ENCODE measurements around the gene NXPH2.
"Not testable (repeated sequence)": the region's sequence is repeated elsewhere in the genome, so short reads cannot be mapped to it uniquely, and the experiment has no call there.

NXPH2 gene

GRCh38 chr2:138707392-138708074 lies 72.7 kb downstream of the NXPH2 start:
- no peak for DNase-seq

GRCh38 chr2:138703242-138703641 lies 76.9 kb downstream of the NXPH2 start:
- DNase-seq = no peak

GRCh38 chr2:138700716-138701115 lies 79.5 kb downstream of the NXPH2 start:
- no peak for DNase-seq

GRCh38 chr2:138699421-138699820 lies 80.8 kb downstream of the NXPH2 start:
- no peak for DNase-seq

- DNase-seq = no peak
These were observed 81.8 kb downstream of the NXPH2 start for GRCh38 chr2:138698428-138698827.

GRCh38 chr2:138691667-138692066 lies 88.5 kb downstream of the NXPH2 start:
- no peak for DNase-seq

- no peak for DNase-seq
These were observed 90.5 kb downstream of the NXPH2 start for GRCh38 chr2:138689705-138690104.

GRCh38 chr2:138682163-138682562 lies 98.0 kb downstream of the NXPH2 start:
- DNase-seq = no peak

GRCh38 chr2:138677221-138677620 lies 103.0 kb downstream of the NXPH2 start:
- no peak for DNase-seq

GRCh38 chr2:138676619-138677021 lies 103.6 kb downstream of the NXPH2 start:
- DNase-seq = no peak

GRCh38 chr2:138671566-138671965 lies 108.6 kb downstream of the NXPH2 start:
- DNase-seq = no peak

- DNase-seq = no peak
These were observed 109.5 kb downstream of the NXPH2 start for GRCh38 chr2:138670734-138671133.

- no peak for DNase-seq
These were observed 114.3 kb downstream of the NXPH2 start for GRCh38 chr2:138665937-138666336.

GRCh38 chr2:138658187-138658894 lies 121.8 kb downstream of the NXPH2 start:
- DNase-seq = no peak

- no peak for DNase-seq
These were observed 126.0 kb downstream of the NXPH2 start for GRCh38 chr2:138654146-138654545.

GRCh38 chr2:138652378-138652777 lies 127.8 kb downstream of the NXPH2 start:
- DNase-seq = no peak

- no peak for DNase-seq
These were observed 130.6 kb downstream of the NXPH2 start for GRCh38 chr2:138649571-138649970.

- DNase-seq = no peak
These were observed 131.6 kb downstream of the NXPH2 start for GRCh38 chr2:138648606-138649005.

GRCh38 chr2:138644776-138645175 lies 135.4 kb downstream of the NXPH2 start:
- DNase-seq = not testable (repeated sequence)

GRCh38 chr2:138640921-138641676 lies 139.1 kb downstream of the NXPH2 start:
- no peak for DNase-seq

- no peak for DNase-seq
These were observed 142.5 kb downstream of the NXPH2 start for GRCh38 chr2:138637686-138638085.

- DNase-seq = no peak
These were observed 143.1 kb downstream of the NXPH2 start for GRCh38 chr2:138637061-138637460.

- no peak for DNase-seq
These were observed 147.1 kb downstream of the NXPH2 start for GRCh38 chr2:138633049-138633448.

GRCh38 chr2:138632066-138632620 lies 148.0 kb downstream of the NXPH2 start:
- no peak for DNase-seq
